GM21390 (cell line): ENCODE results near the gene FAM234B.

Experiments used
- ATAC-seq: cut with Tn5 transposase; IDR thresholded peaks from one replicate; pipeline ENCODE4 v1.9.1; 2021; ENCODE audit not compliant: unreplicated experiment

Gene FAM234B

DNA sequence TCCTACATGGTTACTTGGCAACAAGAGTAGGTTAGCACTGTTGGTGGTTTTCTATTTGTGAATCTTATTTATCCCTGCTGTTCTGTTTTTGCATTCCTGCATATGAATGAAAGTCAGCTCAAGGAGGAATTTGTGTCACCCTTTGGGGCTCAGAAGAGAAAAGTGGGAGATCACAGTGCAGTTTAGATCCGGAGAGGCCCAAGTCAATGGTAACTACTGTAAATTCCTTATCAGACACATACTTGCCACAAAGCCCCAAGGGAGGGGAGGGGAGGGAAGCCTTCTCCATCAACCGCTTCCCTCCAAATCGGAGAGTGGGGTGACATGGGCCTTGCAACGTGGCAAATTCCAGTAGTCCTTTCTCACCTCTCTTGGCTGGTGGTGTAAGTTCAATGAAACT, 44.3 kb downstream of the FAM234B start:
- no peak for ATAC-seq

DNA sequence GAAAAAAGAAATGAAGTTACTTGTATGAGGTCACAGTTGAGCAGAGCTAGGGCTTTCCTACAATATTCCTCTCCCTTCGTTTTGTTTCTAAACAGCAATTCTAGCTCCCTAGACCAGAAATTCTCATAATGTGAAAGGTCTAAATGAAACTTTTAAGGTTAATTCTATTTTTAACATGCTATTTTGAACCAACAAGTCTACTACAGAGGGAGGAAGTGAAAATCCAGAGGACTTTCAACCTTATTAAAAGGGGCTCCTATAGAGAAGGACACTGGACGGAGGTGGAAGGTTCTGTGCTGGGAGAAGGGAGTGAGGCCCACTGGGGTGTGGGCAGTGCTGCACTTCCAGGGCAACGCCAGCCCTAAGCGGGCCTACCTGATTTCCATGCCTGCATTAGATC, 45.9 kb downstream of the FAM234B start:
- ATAC-seq: no peak

DNA sequence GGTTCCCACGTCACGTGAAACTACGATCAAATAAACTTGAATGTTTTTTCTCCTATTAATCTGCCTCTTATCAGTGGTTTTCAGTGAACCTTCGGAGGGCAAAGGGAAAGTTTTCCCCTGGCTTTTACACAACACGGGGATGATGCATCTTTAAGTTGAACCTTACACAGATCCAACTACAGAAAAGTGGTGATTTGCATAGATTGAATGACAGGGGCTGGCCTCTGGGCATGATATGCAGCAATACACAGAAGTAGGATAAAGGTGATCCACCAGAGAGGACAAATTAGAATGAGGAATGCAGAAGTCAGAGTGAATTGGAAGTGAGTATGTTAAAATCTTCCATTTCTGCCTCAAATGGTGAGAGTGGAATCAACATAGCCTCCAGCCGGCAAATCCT, 47.7 kb downstream of the FAM234B start:
- no peak for ATAC-seq

DNA sequence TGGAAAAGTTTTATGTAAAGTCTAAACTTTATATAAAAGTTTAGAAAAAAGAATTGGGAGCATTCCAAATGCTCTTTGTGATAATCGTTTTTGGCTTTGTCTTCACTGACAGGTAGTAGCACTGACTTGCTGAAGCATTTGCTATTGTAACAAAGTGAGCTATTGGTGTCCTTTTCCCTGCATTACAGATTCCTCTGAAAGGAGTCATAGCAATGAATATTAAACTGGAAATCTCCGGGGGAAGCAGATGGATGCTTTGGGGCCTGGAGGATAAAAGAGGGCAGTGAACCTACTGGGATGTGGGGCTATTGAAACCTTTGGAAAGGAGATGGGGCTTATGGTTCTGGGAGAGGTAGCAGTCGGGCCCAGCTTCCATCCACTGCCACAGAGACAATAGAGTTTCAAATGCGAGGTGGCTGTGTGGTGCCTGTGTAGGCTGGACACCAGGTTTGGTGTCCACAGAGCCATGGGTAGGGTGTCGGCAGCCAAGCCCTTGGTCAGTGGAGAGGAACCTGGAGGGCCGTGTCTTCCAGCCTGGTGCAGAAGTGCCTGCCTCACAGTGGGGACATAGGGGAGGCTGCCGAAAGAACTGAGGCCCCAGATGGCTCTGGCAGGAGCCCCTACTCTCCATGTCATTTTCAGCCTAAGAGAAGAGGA, 49.1 kb downstream of the FAM234B start:
- no peak for ATAC-seq

DNA sequence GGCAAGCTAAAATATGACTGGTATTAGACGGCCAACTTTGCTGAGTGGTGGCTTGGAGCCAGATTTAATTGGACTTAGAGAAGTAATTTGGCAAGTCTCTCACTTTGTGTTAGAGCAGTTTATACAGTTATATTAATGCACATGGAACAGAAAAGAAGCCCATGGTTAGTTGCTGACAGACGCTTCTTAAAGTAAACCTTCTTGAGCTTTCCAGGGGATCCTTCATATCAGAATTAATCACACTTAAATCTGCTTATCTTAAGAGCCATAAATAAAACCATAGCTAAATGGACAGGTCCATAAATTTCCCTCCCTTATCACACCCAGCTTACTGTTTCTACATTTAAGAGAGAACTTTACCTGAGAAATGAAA, 49.7 kb downstream of the FAM234B start:
- ATAC-seq: no peak

DNA sequence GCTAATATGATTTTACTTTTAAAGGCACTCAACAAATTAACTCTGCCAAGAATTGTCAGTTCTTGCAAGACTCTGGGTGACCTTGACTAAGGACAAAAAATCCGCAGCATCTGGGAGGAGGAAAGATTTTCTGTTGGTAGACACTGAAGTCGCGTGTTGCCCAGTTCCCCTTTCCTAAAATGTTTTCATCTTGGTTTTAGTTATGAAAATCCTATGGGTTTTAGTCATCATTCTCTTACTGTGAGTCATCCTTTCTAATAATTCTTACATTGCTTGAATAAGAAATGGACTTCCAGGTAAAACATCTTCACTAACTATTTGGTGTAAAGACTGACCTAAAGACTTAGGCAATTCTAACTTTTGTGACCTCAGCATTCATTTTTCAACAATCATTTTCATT, 50.2 kb downstream of the FAM234B start:
- ATAC-seq: peak; percentile 52

DNA sequence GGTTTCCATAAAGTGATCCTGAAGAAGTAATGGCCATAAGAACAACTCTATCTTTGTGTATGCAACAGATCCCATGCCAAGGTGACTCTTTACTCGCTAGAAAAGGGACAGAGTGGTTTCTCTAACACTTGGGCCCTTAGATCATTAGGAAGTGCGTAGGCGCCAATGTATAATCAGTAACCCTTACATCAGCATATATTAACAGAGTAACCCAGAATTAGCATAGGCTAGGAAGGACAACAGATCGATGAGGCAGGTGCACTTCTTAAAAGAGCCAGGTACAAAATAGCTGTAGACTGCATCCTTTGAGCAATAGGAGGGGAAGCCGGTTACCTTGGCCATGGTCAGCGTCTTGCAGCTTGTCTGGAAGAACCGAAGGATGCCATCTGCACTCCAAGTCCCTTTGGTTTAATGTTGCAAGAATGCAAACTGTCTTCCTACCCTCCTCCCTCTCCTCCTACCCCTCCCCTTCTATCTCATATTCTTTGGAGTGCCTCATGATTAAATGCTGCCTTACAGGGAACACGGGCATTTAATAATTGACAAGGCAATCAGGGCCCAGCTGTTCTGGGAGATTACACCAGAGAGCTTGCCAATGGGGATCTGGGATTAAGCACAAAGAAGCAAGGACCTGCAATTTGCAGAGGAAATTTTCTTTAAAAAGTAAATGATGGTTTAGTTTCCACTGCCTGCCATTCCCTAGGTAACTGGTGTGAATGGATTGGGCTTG, 51.2 kb downstream of the FAM234B start:
- ATAC-seq: no peak

DNA sequence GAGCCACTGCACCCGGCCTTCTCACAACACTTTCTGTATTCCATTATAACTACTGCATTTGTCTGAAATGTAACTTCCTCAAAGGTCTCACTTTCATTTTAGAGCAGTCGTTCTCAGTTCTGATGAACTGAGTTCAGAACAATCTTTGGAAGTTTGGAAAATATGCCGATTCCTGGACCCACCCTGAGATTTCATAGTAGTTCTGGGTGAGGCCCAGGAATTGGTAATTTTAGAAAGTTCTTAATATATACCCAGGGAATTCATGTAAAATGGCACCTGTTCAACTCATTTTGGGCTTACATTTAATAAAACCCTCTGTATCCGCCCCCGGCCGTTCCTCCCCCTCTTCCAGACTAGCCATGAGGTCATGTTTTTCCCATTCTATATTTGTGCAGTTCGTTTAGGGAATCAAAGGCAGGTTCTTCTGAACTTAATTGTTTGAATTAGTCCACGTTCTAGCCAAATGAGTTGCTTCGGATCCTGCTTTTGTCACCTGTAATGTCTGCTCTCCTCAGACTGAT, 53.4 kb downstream of the FAM234B start:
- no peak for ATAC-seq

DNA sequence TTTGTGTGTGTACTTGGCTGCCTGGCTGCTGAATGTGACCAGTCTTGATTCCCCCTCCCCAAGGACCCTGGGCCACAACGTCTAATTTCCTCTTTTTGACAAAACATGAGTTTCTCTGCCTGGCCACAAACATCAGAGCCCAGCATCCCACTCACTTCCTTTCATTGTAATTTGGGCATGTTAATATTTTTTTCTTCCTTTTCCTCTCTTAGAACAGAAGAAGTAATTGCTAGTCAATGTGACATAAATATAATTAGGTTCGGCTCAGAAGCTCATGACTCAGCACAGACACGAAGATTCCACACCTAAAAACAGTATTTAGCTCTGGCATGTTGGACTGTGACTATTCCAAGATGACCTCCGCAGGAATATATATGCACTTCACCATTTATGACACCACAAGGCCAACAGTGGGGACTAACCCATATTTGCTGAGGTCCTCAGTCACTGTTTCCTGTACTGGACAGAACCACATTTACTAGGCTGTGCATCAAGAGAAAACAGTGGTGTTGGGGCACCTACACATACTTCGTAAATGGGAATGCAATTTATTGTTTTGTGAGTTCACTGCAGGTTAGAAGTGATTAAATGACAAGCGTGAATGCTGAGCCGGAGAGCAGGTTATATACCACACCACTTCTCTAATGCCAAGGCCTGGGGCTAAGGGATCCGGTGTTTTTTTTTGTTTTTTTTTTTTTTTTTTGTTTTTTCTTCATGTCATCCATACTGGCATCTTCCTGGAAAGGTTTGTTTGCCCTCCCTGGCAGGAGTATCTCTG, 55.1 kb downstream of the FAM234B start:
- no peak for ATAC-seq

DNA sequence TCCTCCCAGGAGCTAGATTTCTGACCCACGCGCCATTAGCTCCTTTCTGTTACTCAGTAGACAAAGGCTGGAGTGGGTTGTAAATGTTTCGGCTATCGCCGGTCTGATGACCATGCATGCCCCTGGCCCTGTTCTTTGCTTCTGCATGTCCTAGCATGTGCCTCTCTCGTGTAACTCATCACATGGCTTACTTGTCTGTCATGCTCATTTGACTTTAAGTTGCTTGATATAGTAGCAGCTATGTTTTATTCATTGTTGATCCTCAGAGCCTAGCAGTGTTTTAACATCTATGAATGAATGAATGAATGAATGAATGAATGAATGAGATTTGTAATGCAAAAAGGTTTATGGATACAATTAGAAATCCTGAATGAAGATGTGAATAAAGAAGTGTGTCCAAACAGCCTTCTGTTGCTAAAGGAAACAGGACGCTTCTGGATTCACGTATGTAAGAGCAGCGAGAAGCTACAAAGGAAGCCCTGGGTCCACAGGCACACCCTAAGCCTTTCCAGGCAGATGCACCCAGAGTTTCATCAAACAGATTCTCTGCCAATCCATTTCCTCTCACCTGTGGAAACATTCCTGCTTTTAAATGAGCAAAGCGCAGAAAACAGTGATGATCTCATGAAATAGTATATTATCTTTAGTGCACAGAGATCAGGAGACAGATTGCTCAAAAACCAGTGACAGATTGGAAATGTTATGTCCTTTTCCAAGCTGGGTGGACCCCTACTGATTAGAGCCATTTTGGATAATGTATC, 55.8 kb downstream of the FAM234B start:
- ATAC-seq: no peak

DNA sequence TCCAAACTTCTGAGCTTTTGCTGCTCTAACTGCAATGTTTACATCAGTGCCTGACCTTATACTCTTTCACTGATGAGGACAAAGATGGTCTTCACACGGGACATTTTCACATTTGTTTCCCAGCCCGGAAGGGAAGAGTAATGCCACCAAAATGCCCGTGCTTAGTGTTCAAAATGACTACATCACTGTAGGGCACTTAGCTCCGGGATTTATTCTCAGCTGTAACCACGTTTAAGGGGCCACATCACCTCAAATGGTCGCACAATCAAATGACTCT, 56.4 kb downstream of the FAM234B start:
- ATAC-seq: no peak

DNA sequence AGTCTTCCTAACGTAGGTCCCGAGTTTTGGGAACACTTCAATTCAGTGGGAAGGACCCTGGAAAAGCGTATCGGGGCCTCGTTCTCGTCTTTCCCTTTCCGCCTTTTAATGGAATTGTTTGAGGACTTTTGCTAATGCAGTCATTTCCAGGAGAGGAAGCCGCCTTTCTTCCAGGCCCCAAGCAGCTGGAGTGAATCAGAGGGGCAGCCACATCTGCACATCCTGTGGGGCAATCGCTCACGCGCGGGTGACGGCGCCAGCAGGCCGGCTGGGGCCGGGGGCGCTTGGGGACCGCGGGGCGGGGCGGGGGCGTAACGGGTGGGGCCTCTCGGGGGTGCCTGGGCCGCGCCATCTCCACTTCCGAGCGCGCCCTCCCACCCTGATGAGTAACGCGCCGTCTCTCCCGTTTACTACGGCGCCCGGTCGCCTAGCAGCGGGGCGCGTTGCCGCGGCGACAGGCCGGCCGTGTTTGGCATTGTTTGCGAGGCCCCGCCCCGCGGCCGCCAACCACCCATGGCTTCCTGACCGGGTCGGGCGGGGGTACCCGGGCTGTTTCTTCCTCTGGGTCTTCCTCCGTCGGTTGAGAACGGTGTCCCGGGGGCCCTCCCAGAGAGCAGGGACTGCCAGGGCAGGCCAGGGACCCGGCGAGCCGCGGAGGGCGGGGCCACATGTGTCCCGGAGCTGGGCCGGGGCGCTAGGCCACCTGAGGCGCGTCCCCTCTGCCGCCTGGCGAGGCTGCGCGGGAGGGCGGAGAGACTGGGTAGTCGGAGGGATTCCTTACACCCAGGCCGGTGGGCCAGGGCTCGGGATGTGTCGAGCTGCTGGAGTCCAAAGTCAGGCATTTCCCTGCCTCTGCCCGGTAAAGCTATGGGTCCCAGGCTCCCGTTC, 56.9 kb downstream of the FAM234B start:
- peak; percentile 87 for ATAC-seq

DNA sequence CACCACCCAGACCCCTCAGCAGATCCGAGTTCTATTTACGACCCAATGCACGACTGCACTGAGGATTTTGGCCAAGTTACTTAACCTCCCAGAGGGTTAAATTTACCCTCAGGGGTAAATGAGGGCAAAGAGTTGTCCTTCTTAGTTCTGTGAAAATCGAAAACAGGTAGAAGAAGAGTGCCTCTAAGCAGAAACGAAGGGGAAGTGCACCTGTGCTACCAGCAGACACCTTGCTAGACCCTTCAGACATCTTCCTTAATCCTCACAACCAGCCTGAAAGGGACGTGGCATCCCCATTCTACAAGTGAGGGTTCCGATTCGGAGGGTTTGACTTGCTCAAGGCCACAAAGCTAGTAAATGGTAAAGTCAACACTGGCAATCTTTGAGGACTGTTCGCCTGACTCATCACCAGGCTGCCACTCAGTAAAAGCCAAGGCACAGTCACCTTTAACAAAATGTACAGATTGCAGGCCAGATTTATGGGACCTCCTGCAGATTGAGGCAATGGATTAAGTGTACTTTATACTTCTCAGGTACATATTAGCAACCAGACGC, 57.7 kb downstream of the FAM234B start:
- no peak for ATAC-seq

DNA sequence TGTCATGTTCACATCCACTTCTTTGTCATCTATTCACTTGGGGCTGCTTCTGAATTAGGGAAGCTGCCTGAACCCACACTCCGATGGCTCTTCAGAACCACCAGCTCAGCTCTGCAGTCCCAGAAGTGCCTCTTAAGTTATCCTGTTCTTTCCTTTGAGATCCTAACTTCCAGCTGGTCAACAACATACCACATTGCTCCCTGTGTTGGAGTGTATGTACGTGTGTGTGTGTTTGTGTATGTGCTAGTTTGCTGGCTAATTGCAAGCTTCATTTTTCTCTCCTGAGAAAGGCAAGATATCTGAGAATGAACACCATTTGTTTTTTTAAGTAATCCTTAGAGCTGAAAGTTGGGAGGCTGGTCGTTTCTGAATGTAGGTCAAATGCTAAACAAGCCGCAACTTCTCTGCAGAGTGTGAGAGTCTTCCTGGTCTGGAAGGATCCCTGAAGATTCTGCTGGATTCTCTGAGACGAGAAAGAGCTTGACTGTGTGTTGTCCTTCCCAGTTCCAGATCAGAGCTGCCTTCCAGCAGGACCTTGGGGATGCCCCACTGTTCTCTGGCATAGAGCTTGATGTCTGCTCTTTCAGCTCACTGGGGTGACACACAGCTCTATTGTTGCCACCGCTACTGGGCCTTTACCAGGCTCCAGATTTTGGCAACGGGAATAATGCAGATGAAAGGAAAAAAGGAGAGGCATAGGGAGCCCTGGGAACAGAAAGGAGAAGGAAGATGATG, 58.4 kb downstream of the FAM234B start:
- ATAC-seq: no peak

DNA sequence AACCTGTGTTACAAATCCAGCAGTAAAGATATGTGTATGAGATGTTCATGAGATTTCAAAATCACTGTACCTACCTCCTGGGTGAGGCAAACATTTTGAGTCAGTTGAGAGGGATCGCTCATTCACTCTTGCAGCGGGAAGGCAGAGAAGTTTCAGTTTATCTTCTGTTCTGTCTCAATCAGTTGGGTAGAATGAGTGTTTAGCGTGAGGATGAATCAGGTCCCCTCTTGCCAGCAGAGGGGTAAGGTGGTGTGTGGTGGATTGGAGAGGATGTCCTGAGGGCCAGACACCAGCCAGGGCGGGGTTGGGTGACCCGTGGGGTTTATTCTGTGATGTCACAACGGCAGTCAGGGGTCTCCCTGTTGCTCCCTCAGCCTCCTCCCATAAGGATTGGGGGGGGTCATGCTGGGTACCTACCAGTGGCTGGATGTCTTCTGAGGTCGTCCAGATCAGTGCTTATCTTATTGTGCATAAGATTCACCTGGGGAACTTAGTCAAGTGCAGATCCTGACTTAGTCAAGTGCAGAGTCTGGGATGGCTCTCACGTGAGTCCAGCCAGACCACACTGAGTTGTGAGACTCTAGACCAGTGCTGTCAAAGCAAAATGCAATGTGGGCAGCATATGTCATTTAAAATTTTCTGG, 59.3 kb downstream of the FAM234B start, which contains the start of gene GSG1:
TSS of gene GSG1 (minus strand) at position 277 of the 643 bp plus-strand sequence. CDS start at position 122, 155 bp downstream.
- ATAC-seq: no peak

DNA sequence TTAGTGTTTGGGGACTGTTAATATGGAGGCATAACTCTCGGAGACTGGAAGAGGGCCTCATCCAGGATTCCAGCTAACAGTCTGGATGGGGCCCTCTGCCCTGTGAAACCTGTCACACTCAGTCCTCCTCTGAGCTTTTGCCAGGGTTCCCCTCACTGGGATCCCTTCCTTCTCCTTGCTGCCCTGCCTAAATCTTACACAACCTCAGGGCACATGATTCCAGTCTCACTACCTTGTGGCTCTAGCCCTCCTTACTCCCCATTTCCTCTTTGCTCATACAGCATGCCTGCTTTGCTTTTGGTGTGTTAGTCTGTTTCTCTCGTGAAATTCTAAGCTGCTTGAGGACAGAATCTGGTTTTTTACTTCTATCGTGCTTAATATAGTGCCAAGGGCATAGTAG, 60.2 kb downstream of the FAM234B start:
- no peak for ATAC-seq

DNA sequence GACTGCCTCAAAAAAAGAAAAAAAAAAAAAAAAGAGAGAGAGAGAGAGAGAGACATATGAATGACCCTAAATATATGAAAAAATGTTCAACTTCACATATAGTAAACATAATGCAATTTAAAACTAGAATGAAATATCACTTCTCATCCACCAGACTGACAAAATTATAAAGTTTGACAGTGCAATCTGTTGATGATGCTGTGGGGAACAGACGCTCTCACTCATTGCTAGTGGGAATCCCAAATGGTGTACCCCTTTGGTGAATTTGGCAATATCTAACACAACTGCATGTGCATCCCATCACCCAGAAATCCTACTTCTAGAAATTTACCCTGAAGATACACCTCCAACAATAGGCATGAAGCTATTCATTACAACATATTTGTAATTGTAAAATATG, 61.6 kb downstream of the FAM234B start:
- no peak for ATAC-seq

DNA sequence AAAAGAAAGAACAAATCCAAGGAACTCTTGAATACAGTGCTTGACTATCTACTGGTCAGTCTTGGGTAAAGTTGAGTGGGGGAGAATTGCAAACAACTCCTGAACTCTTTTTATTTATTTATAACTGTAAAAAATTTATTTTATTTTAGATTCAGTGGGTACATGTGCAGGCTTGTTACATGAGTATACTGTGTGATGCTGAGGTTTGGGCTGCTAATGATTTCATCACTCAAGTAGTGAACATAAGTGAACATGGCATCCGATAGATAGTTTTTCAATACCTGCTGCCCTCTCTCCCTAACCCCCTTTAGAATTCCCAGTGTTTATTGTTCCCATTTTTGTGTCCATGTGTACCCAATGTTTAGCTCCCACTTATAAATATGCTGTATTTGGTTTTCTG, 62.5 kb downstream of the FAM234B start:
- no peak for ATAC-seq

DNA sequence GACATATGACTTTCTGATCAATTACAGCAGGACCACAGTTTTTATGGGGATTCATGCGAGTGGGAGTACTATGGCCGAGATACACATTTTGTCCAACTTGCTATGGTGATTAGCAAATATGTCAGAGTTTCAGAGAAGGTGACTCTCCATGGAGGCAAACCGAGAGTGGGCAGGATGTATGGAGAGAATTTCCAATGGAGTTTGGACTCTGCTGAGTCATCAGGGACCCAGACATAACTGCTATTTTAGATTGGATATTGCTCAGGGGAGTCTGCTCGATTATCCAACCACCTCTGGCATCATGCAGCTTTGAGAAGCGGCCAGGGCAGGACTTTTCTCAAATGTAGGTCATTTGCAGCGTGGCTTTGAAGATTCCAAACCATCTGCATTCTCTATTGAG, 68.8 kb downstream of the FAM234B start:
- ATAC-seq: no peak
